Activated T-helper 1 cell treated with anti-CD3 and anti-CD28 coated beads, Interleukin-12 subunit alpha, Interleukin-12 subunit beta, Interleukin-2, Interleukin-4 antibody, amounts not matched to agents 30 ng/mL and 10 ng/mL and 1 ng/mL, durations not matched to agents 14 hours and 24 hours and 36 hours (primary cell): Measurements from ENCODE around the gene GLTPD2. TPM values are rescaled to one million over a fixed set of nuclear protein-coding genes. Genes with fewer than 3 reads are reported as not detected.

Experiments
- DNase-seq: peaks from one replicate; pipeline ENCODE4 v3.0.0; 2021; ENCODE audit warnings: low spot score
- H3K27ac Mint-ChIP-seq: one replicate; pipeline ENCODE4 v1.8.0; 2021; ENCODE audit warnings: mild to moderate bottlenecking, mixed read lengths
- H3K27me3 Mint-ChIP-seq: one replicate; pipeline ENCODE4 v1.8.0; 2022; ENCODE audit warnings: mild to moderate bottlenecking, moderate library complexity, mixed read lengths; ENCODE audit not compliant: insufficient read depth
- H3K36me3 Mint-ChIP-seq: one replicate; pipeline ENCODE4 v1.8.0; 2021; ENCODE audit warnings: low read depth, mixed read lengths
- H3K4me1 Mint-ChIP-seq: one replicate; pipeline ENCODE4 v1.8.0; 2021; ENCODE audit warnings: low read depth, mixed read lengths
- H3K4me3 Mint-ChIP-seq: one replicate; pipeline ENCODE4 v1.8.0; 2021; ENCODE audit warnings: mild to moderate bottlenecking, moderate library complexity, mixed read lengths
- H3K9me3 Mint-ChIP-seq: one replicate; pipeline ENCODE4 v1.8.0; 2021; ENCODE audit warnings: mixed read lengths
- intact Hi-C: fragments of 100-400 bp; cut with micrococcal nuclease; formaldehyde crosslinking; loops from one replicate; pipeline ENCODE4 v1.15.1; 2024
- total RNA-seq: library from RNA; stranded (reverse); gene quantifications from 2 replicates; pipeline ENCODE4 v1.2.3, GENCODE V29; 2022

The GLTPD2 gene
- total RNA-seq: not detected in 2 replicates

DNA sequence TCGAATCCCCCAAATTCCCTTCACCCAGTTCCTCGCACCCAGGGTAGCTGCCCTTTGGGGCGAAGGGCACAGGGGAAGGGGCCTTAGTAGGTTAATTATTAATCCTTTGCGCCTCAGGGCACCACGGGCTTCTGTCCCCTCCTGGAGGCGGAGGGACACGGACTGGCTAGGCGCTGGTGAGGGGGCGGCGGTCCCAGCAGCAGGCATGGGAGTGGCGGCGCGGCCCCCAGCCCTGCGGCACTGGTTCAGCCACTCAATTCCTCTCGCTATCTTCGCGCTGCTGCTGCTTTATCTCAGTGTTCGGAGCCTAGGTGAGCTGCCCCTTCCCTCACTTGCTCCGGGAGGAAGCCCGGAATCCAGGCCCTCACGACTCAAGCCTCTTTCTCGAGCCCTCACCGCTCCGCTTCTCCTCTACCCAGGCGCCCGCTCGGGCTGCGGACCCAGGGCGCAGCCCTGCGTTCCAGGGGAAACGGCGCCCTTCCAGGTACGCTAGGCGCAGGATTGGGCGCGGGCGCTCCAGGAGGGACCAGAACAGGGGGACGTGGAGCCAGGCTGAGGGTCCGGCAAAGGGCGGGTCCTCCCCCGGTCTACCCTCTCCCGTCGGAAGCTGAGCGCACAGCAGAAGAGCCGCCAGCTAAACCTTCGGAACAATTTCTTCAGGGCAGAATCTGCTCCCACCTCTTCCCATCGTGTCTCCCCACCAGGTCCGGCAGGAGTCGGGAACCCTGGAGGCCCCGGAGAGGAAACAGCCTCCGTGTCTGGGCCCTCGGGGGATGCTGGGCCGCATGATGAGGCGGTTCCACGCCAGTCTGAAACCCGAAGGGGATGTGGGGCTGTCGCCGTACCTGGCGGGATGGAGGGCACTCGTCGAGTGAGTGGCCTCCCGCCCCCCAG, at the start of gene GLTPD2:
Gene GLTPD2 (plus strand): TSS at position 158 of the 894 bp plus-strand sequence. CDS start 48 bp downstream, at position 206.
- intact Hi-C loops: loop anchor here (5.0 kb wide), 1 partner anchor 147 kb away; the partner anchor contains the start of gene ALOX15
- Mint-ChIP-seq H3K4me1 (peaks cover 36% of the 10 kb centered on the region), H3K36me3 (peaks cover 4% of the 10 kb centered on the region), H3K4me3 (peak within 1 kb of the TSS; percentile 73), H3K9me3 (no peaks in the 10 kb centered on the region), H3K27ac (peak within 1 kb of the TSS; percentile 48), H3K27me3 (peaks cover 54% of the 10 kb centered on the region)
- DNase-seq: no peak

DNA sequence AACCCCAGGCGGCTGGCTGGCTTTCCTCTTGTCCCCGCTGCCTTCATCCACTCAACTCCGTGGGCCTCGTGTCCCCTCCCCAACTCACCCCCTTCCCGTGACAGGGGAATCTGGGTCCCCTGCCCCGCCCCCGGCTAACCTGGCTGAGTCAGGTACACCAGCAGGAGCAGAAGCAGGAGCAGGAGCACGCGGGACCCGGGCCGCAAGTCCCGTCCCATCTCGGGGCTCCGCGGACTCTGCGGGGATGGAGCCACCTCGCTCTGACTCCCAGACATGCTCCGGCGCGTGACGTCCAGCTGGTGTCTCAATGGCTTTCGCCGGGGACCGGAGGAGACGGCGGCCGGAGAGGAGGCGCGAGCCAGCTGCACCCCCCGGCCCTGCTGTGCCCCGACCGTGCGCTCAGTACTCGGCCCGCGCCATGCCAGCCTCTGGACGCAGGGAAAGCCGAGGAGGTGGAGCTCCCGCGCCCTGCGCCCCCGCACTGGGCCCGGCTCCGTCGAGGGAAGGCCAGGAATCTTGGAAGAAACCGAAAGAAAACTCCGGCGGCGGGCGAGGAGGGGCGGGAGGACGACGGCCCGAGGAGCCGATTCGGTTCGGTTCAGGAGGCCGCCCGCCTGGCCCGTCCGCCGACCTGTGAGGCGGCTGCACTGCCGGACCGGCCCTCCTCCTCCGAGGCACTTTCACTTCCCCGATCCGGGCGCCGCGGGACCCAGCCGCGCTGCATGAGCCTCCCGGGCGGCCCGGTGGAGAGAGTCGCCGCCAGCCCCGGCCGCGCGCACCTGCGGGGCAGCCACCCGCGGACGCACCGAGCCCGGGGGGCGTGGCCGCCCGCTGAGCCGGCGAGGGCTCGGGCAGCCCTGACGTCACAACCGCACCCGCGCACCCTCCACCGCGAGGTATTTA, 49.4 kb upstream of the GLTPD2 start, which contains the start of the genes CXCL16 and ZMYND15:
Gene CXCL16 (minus strand): TSS at position 807 of the 903 bp plus-strand sequence. CDS start 589 bp downstream, at position 218.
Gene ZMYND15 (plus strand): TSS at position 712 of the 903 bp plus-strand sequence. CDS start 716 bp downstream, outside the sequence.
- H3K4me3 Mint-ChIP-seq: peak within 1 kb of the TSS; percentile 81
- H3K9me3 Mint-ChIP-seq: no peaks in the 10 kb centered on the region
- peaks cover 6% of the 10 kb centered on the region for H3K36me3 Mint-ChIP-seq
- H3K4me1 Mint-ChIP-seq: peaks cover 19% of the 10 kb centered on the region
- peak; percentile 48 for DNase-seq
- peak within 1 kb of the TSS; percentile 61 for H3K27ac Mint-ChIP-seq
- peaks cover 28% of the 10 kb centered on the region for H3K27me3 Mint-ChIP-seq
- intact Hi-C loops: loop anchor here (1.0 to 5.0 kb wide), 2 partner anchors 8 to 37 kb away; partner anchors contain the start of genes MED11 and PELP1

DNA sequence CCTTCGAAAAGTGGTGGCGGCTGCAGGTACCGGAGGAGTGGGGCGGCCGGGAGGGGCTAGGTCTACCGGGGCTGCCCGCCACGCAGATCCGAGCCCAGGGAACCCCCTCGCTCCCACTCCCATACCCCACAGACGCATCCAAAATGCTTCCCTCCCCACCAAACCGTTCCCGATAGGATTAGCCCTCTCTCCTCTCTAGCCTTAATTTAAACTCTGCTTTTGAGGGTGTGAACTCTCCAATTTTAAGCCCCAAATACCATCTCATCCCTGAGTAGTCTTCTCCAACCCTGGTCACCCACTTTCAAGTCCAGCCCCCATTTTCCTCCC, 48.8 kb upstream of the GLTPD2 start:
- H3K36me3 Mint-ChIP-seq: peaks cover 4% of the 10 kb centered on the region
- peaks cover 15% of the 10 kb centered on the region for H3K4me1 Mint-ChIP-seq
- no peaks in the 10 kb centered on the region for H3K9me3 Mint-ChIP-seq
- peak overlapping the region; percentile 49 for H3K27ac Mint-ChIP-seq
- H3K4me3 Mint-ChIP-seq: peak overlapping the region; percentile 76
- peaks cover 28% of the 10 kb centered on the region for H3K27me3 Mint-ChIP-seq
- DNase-seq: no peak
- intact Hi-C loops: no loop called here

DNA sequence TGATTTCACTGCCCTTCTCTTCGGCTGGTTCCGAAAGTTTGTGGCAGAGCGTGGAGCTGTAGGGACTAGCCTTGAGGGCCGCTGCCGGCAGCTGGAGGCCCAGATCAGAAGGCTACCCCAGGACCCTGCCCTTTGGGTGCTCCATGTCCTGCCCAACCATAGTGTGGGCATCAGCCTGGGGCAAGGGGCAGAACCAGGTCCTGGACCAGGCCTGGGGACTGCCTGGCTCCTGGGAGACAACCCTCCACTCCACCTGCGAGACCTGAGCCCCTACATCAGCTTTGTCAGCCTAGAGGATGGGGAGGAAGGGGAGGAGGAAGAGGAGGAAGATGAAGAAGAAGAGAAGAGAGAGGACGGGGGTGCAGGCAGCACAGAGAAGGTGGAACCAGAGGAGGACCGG, 48.2 kb upstream of the GLTPD2 start:
- H3K36me3 Mint-ChIP-seq: peaks cover 4% of the 10 kb centered on the region
- DNase-seq: no peak
- intact Hi-C loops: no loop called here

DNA sequence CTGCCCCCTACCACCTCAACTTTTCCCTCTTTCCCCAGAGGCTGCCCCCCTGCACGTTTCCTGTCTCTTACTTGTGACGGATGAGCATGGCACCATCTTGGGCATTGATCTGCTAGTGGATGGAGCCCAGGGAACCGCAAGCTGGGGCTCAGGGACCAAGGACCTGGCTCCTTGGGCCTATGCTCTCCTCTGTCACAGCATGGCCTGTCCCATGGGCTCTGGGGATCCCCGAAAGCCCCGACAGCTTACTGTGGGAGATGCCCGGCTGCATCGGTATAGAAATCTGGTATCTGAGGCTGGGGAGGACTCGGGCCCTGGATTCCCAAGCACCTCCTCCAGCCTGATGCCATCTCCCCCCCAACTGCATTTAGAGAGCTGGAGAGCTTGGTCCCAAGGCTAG, 47.2 kb upstream of the GLTPD2 start:
- intact Hi-C loops: no loop called here
- peaks cover 1% of the 10 kb centered on the region for H3K36me3 Mint-ChIP-seq
- no peaks in the 10 kb centered on the region for H3K9me3 Mint-ChIP-seq
- no peak for DNase-seq
- H3K27me3 Mint-ChIP-seq: peaks cover 28% of the 10 kb centered on the region
- H3K4me3 Mint-ChIP-seq: peak overlapping the region; percentile 56
- H3K4me1 Mint-ChIP-seq: peaks cover 10% of the 10 kb centered on the region
- no peak overlapping the region for H3K27ac Mint-ChIP-seq

More for the DNA sequence above, 48.2 kb upstream of the GLTPD2 start:
- peak overlapping the region; percentile 49 for H3K27ac Mint-ChIP-seq
- peaks cover 28% of the 10 kb centered on the region for H3K27me3 Mint-ChIP-seq
- no peaks in the 10 kb centered on the region for H3K9me3 Mint-ChIP-seq
- H3K4me3 Mint-ChIP-seq: peak overlapping the region; percentile 76
- peaks cover 15% of the 10 kb centered on the region for H3K4me1 Mint-ChIP-seq

DNA sequence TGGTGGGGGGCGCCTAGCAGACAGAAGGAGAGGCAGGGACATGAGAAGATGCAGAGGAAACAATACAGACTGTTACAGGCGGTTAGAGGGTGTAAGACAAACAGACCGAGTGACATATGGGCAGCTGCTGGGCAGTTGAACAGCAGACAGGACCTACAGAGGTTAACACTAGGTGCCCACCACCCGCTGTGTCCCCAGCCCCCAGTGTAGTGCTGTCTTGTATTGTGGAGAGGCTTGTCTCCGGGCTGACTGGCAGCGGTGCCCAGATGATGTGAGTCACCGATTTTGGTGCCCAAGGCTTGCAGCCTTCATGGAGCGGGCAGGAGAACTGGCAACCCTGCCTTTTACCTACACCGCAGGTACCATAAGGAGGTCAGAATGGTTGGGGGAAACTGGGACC, 46.6 kb upstream of the GLTPD2 start:
- no peak for DNase-seq
- Mint-ChIP-seq H3K27me3 (peaks cover 28% of the 10 kb centered on the region), H3K4me1 (peaks cover 13% of the 10 kb centered on the region), H3K4me3 (no peak overlapping the region), H3K36me3 (peaks cover 1% of the 10 kb centered on the region), H3K27ac (no peak overlapping the region), H3K9me3 (no peaks in the 10 kb centered on the region)
- intact Hi-C loops: no loop called here

DNA sequence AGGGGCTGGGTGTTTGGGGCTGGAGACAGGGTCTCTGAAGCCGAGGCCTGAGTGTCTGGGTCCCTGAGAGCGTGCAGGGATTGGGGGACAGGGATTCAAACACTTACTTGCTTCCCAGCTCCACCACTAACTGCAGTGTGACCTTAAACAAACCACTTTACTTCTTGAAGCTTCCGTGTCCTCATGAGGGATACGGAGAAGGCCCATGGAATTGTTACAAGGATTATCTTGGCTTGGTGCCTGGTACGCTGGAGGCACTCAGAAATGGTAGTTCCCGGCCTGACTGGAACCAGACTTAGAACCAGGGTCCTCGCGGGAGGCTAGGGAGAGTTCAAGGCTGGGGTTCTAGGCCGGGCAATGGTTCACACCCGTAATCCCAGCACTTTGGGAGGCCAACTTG, 46.1 kb upstream of the GLTPD2 start:
- Mint-ChIP-seq H3K4me3 (no peak overlapping the region), H3K27me3 (peaks cover 28% of the 10 kb centered on the region), H3K27ac (no peak overlapping the region), H3K9me3 (no peaks in the 10 kb centered on the region), H3K36me3 (peaks cover 1% of the 10 kb centered on the region), H3K4me1 (peaks cover 15% of the 10 kb centered on the region)
- DNase-seq: no peak
- intact Hi-C loops: no loop called here

DNA sequence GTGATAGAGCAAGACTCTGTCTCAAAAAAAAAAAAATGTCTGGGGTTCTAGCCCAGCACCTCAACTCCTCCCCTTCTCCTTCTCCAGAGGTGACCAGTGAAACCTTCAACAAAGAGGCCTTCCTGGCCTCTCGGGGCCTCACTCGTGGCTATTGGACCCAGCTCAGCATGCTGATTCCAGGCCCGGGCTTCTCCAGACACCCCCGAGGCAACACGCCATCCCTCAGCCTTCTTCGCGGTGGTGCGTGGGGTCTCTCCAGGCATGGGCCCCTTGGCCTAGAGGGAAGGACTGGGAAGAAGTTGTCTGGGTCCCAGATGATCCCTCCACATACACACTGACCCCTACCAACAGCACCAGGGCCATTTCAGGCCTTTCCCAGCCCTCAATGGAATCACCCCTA, 45.5 kb upstream of the GLTPD2 start:
- DNase-seq: no peak
- Mint-ChIP-seq H3K4me3 (no peak overlapping the region), H3K9me3 (no peaks in the 10 kb centered on the region), H3K27me3 (peaks cover 25% of the 10 kb centered on the region), H3K36me3 (peaks cover 1% of the 10 kb centered on the region), H3K4me1 (peaks cover 20% of the 10 kb centered on the region), H3K27ac (no peak overlapping the region)
- intact Hi-C loops: no loop called here

DNA sequence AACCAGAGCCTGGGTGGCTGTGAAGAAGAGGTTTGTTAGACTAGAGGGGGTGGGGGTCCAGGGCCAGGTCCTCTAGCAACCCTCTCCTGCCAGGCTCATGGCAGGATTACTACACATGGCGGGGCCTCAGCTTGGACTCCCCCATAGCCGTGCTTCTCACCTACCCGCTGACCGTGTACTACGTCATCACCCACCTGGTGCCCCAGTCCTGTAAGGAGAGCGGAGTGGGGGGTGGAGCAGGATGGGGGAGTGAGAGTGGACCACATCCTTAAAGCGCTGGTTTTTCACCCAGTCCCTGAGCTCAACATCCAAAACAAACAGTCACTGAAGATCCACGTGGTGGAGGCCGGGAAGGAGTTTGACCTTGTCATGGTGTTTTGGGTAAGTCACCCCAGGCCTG, 44.9 kb upstream of the GLTPD2 start:
- Mint-ChIP-seq H3K36me3 (no peaks in the 10 kb centered on the region), H3K4me3 (no peak overlapping the region), H3K4me1 (peaks cover 20% of the 10 kb centered on the region), H3K27ac (no peak overlapping the region), H3K27me3 (peaks cover 19% of the 10 kb centered on the region), H3K9me3 (no peaks in the 10 kb centered on the region)
- DNase-seq: no peak
- intact Hi-C loops: no loop called here

DNA sequence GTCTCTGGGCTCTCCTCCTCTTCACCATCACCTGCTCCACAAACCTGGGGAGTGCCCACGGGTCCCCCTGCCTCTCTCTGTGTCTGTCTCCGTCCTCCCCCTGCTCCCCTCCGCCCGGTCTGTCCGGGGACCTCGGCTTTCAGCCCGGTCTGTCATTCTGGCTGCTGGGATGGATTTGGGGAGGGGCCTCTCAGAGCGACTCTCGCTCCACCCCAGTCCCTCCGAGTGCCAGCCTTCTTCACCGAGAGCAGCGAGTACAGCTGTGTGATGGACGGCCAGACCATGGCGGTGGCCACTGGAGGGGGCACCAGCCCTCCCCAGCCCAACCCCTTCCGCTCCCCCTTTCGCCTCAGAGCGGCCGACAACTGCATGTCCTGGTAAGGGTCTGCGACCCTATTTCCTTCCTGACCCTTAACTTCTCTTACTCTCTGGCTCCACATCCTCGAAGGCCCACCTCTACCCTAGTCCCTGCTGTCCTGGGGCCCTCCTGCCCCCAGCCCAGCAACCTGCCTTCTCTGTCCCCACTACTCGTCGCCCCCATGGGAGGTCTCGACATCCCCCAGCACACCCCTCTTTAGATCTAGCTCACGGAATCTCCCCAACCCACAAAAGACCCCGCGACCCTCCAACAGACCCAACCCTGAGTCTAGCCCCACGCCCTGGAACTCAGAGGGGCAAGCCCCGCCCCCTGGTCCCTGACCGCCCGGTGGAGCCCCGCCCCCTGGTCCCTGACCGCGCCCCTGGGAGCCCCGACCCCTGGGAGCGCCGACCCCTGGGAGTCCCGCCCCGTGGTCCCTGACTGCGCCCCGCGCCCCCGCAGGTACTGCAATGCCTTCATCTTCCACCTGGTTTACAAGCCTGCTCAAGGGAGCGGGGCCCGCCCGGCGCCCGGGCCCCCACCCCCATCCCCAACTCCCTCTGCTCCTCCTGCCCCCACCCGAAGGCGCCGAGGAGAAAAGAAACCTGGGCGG, 43.5 kb upstream of the GLTPD2 start:
- H3K9me3 Mint-ChIP-seq: no peaks in the 10 kb centered on the region

DNA sequence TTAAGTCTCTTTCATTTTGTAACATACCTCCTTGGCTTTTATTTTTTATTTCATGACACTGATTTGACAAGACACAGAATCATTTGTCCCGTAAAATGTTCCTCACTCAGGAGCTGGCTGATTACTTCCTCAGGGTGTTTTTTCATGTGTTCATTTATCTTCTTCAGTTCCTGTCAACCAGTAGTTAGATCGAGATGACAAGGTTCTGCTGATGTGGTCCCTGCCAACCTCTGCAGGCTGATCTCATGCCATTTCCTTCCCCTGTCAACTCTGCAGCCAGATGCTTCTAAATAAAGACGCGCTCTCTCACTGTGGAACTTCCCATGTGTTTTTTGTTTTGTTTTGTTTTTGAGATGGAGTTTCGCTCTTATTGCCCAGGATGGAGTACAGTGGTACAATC, 40.9 kb upstream of the GLTPD2 start:
- Mint-ChIP-seq H3K9me3 (no peaks in the 10 kb centered on the region), H3K27ac (peak overlapping the region; percentile 81)

More for the DNA sequence above, 43.5 kb upstream of the GLTPD2 start:
- Mint-ChIP-seq H3K4me3 (no peak overlapping the region), H3K27ac (no peak overlapping the region), H3K27me3 (peaks cover 20% of the 10 kb centered on the region), H3K36me3 (no peaks in the 10 kb centered on the region), H3K4me1 (peaks cover 21% of the 10 kb centered on the region)
- intact Hi-C loops: no loop called here
- no peak for DNase-seq

DNA sequence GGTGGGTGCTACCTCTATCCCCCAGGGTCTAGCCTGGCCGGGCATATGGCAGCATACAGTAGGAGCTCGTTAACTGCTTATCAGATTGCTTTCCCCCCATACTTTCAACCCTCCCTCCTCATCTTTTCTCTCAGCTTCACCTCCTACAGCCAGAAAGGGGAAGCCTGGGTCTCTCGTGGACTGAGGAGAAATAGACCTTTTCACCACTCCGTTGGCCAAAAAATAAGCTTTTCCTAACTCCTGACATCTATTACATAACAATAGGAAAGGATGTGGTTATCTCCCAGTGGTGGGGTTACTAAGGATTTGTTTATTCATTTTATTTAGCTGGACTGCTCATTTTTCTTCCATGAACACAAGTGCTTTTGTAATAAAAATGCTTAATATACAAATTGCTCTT, 40.1 kb upstream of the GLTPD2 start:
- peak overlapping the region; percentile 17 for H3K4me3 Mint-ChIP-seq
- intact Hi-C loops: no loop called here

More for the DNA sequence above, 40.9 kb upstream of the GLTPD2 start:
- no peaks in the 10 kb centered on the region for H3K36me3 Mint-ChIP-seq
- peak overlapping the region; percentile 72 for H3K4me3 Mint-ChIP-seq
- peaks cover 13% of the 10 kb centered on the region for H3K27me3 Mint-ChIP-seq
- intact Hi-C loops: no loop called here
- peaks cover 21% of the 10 kb centered on the region for H3K4me1 Mint-ChIP-seq
- DNase-seq: peak; percentile 47

More for the DNA sequence above, 40.1 kb upstream of the GLTPD2 start:
- Mint-ChIP-seq H3K27me3 (peaks cover 13% of the 10 kb centered on the region), H3K4me1 (peaks cover 21% of the 10 kb centered on the region), H3K27ac (no peak overlapping the region), H3K36me3 (no peaks in the 10 kb centered on the region), H3K9me3 (no peaks in the 10 kb centered on the region)
- DNase-seq: no peak
